GM23338 (cell line): ENCODE results near the gene CFAP44.

Source experiments
- CREB1 ChIP-seq: fragments of 250-450 bp; sonication (Bioruptor Pico); IDR thresholded peaks from 2 replicates; pipeline ENCODE4 v1.5.0; 2020; ENCODE audit warnings: low read depth, mild to moderate bottlenecking, moderate library complexity
- CTCF ChIP-seq, 2 experiments: fragments of 200-600 bp in 1 of 2; sonication (generic) in 1 of 2; conservative IDR thresholded peaks; 2 replicates each; pipeline versions ENCODE4 v1.5.1 to v1.6.1; 2016 to 2017; ENCODE audit warnings: antibody characterized with exemption in 2 of 2, low read depth in 2 of 2, mild to moderate bottlenecking in 2 of 2, moderate library complexity in 1 of 2
- ETS1 ChIP-seq: IDR thresholded peaks from 2 replicates; pipeline ENCODE4 v1.6.1; 2016; ENCODE audit warnings: antibody characterized with exemption
- EZH2 ChIP-seq: fragments of 200-600 bp; sonication (generic); IDR thresholded peaks from one replicate; pipeline ENCODE4 v1.8.0; 2017; ENCODE audit warnings: antibody characterized with exemption, mild to moderate bottlenecking, low read depth; ENCODE audit not compliant: unreplicated experiment
- EZH2phosphoT487 ChIP-seq: fragments of 200-600 bp; sonication (generic); IDR thresholded peaks from one replicate; pipeline ENCODE4 v1.8.1; 2018; ENCODE audit warnings: antibody characterized with exemption; ENCODE audit not compliant: unreplicated experiment
- JUNB ChIP-seq: IDR thresholded peaks from one replicate; pipeline ENCODE4 v1.6.1; 2016; ENCODE audit warnings: antibody characterized with exemption; ENCODE audit not compliant: unreplicated experiment
- NANOG ChIP-seq: IDR thresholded peaks from 2 replicates; pipeline ENCODE4 v1.6.1; 2016; ENCODE audit warnings: antibody characterized with exemption, borderline replicate concordance
- POLR2AphosphoS5 ChIP-seq: IDR thresholded peaks from 2 replicates; pipeline ENCODE4 v1.6.1; 2016; ENCODE audit warnings: antibody characterized with exemption, low read depth
- REST ChIP-seq: IDR thresholded peaks from one replicate; pipeline ENCODE4 v1.6.1; 2018; ENCODE audit warnings: antibody characterized with exemption; ENCODE audit not compliant: unreplicated experiment
- STAT1 ChIP-seq: IDR thresholded peaks from one replicate; pipeline ENCODE4 v1.6.1; 2016; ENCODE audit warnings: antibody characterized with exemption; ENCODE audit not compliant: unreplicated experiment
- ZNF114 ChIP-seq: fragments of 250-450 bp; sonication (Bioruptor Pico); IDR thresholded peaks from 2 replicates; pipeline ENCODE4 v1.5.0; 2020; ENCODE audit warnings: mild to moderate bottlenecking, moderate library complexity
- ZNF331 ChIP-seq: fragments of 250-450 bp; sonication (Bioruptor Pico); IDR thresholded peaks from 2 replicates; pipeline ENCODE4 v1.5.0; 2020; ENCODE audit warnings: low read depth, mild to moderate bottlenecking, moderate library complexity
- ZNF462 ChIP-seq: fragments of 250-450 bp; sonication (Bioruptor Pico); IDR thresholded peaks from 2 replicates; pipeline ENCODE4 v1.5.0; 2020; ENCODE audit warnings: mild to moderate bottlenecking, moderate library complexity

GRCh38 chr3:113485161-113485609 lies 43.9 kb upstream of the CFAP44 start:
- TF ChIP-seq EZH2 (no peak), CTCF (conservative IDR thresholded peaks at IDR 0.05; ENCODE audit: low read depth in 2 of 2) (no peak), EZH2phosphoT487 (no peak), POLR2AphosphoS5 (no peak), ZNF331 (CRISPR knock-in tag) (no peak), ZNF462 (CRISPR knock-in tag) (no peak), CREB1 (CRISPR knock-in tag) (no peak), ETS1 (no peak), REST (no peak), STAT1 (no peak), JUNB (no peak), ZNF114 (no peak), NANOG (no peak)
